AG09319 (cell line): ENCODE measurements around the gene RASGRF2.

ENCODE experiments used
- DNase-seq: peaks from one replicate; pipeline ENCODE4 v3.0.0-alpha.2; 2010; ENCODE audit warnings: low read depth; ENCODE audit errors: extremely low read depth
- CTCF ChIP-seq: IDR thresholded peaks from 2 replicates; pipeline ENCODE4 v1.5.1; 2011; ENCODE audit warnings: low read depth, mild to moderate bottlenecking, inconsistent platforms, low read length, moderate library complexity

Gene RASGRF2

DNA sequence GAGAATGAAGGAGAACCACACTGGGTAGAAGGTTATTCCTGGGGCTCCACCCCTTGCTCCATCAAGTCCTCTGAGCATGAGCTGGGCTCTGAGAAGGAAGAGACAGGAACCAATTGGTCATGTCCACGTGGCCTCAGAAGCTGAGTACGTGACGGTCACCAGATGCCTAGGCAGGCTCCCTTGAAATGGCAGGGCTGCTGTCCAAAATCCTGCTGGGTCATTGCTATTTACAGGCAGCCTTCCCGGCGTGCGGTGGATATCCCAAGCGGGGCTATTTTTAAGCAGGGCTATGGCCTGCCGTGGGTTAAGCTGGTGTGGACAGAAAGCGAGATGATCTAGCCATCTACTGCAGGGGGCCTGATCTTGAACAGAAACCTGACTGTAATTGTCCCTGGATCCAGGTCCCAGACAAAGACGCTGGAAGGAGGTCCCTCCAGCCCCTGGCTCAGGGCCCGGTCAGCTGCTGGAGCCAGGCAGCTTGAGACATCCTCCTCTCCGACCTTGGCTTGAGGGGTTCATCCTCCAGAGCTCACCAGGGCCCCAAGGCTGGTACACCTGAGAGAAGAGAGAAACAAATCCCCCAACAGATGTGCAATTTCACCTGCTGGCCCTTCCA lies 272.4 kb downstream of the RASGRF2 start:
- TF ChIP-seq CTCF: no peak
- DNase-seq: no peak

GRCh38 chr5:81233080-81233634 lies 273.0 kb downstream of the RASGRF2 start, which contains the start of gene CKMT2:
TSS of gene CKMT2 (plus strand) at chr5:81233322. CDS start at chr5:81251133, 17,811 bp downstream.
- DNase-seq: no peak
- TF ChIP-seq CTCF: no peak

GRCh38 chr5:81234299-81234698 lies 274.1 kb downstream of the RASGRF2 start:
- no peak for TF ChIP-seq CTCF
- DNase-seq: no peak

- no peak for DNase-seq
- TF ChIP-seq CTCF: no peak
These were observed 274.6 kb downstream of the RASGRF2 start for GRCh38 chr5:81234801-81235200.

DNA sequence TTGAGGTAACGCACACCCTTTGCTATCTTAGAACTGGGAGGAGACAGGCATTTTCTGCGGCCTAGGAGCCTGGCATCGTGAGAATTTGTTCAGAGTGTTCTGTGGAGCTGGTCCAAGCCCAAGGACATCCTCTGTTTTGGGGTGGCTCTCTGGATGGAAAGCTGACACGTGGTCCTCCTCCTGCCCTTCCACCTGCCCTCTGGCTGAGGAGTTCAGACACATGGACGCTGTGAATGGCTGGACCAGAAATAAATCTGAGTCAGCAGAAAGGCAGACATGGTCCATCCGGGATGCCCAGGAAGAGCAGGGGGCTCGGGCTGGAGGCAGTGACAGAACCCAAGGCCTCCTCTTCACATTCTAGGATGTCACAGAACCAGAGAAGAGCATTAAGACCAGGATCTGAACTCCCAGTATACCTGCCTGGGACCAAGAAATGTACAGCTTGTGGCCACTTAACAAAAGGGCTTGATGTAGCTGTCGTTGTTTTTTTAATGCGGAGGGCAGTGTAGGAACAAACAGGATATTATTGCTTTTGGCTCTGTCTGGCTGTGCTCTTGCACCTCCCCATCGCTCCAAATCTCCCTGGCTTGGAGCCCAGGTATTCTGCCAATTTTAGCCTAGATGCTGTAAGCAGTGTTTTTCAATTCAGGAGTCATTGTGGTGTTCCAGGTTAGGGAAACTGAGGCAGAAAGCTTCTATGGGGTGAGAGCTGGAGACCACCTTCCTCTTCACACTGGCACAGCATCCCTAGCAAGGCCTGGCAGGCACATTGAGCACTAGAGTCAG lies 275.3 kb downstream of the RASGRF2 start:
- no peak for TF ChIP-seq CTCF
- no peak for DNase-seq

DNA sequence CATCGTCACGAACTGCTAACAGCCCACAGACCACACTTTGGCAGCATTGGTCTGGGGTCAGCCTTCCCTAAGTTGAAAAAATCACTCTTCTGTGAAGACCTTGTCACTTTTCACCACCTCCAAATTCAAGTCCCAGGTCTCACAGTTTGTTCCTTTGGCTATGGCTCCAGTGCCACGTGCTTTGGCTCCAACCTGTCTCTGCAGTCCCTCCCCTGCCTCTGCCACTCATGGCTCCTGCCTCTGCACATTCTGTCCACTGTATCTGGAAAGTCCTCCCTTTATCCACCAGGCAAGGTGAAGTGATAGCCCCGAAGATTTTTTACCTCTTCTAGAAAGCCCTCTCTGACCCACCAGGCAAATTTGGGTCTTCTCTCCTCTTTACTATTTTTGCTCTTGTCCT lies 278.3 kb downstream of the RASGRF2 start:
- TF ChIP-seq CTCF: no peak
- no peak for DNase-seq

- no peak for DNase-seq
- no peak for TF ChIP-seq CTCF
These were observed 279.4 kb downstream of the RASGRF2 start for GRCh38 chr5:81239613-81240012.
